GM19239 (cell line): ENCODE data around the gene GMPR2.

ENCODE experiments used
- DNase-seq: peaks from one replicate; pipeline ENCODE4 v3.0.0; 2011; ENCODE audit warnings: low spot score; ENCODE audit not compliant: insufficient read length
- FAIRE-seq: peaks from 2 replicates; lab custom pipeline; 2011; peaks lifted over from hg19 to GRCh38; lab: Jason Lieb, UNC

GMPR2 gene

GRCh38 chr14:24279301-24280186 is 46.8 kb downstream of the GMPR2 start:
- FAIRE-seq (peak; percentile 72), DNase-seq (peak; percentile 37)

GRCh38 chr14:24280797-24281460 is 48.2 kb downstream of the GMPR2 start:
- FAIRE-seq, result no peak
- DNase-seq, result no peak

GRCh38 chr14:24281636-24282035 is 48.9 kb downstream of the GMPR2 start:
- FAIRE-seq (no peak), DNase-seq (no peak)

GRCh38 chr14:24282736-24283135 is 50.0 kb downstream of the GMPR2 start:
- FAIRE-seq (no peak), DNase-seq (no peak)

GRCh38 chr14:24283796-24284460 is 51.2 kb downstream of the GMPR2 start:
- FAIRE-seq (no peak), DNase-seq (no peak)

GRCh38 chr14:24284501-24285035 is 51.8 kb downstream of the GMPR2 start:
- FAIRE-seq (no peak), DNase-seq (no peak)

- no peak for DNase-seq
- no peak for FAIRE-seq
Measured at GRCh38 chr14:24285351-24285750, 52.6 kb downstream of the GMPR2 start.

GRCh38 chr14:24286996-24287395 is 54.3 kb downstream of the GMPR2 start:
- DNase-seq (no peak), FAIRE-seq (no peak)
